Measurements from ENCODE around the gene RINT1. TPM values are rescaled to one million over a fixed set of nuclear protein-coding genes. Genes with fewer than 3 reads are reported as not detected.

RINT1 gene
- total and polyA plus RNA-seq, 2 of the 13 experiments (the other 11 are each of a cell fraction or from before 2014, with no cell fraction given): 14.7 to 19.3 TPM

DNA sequence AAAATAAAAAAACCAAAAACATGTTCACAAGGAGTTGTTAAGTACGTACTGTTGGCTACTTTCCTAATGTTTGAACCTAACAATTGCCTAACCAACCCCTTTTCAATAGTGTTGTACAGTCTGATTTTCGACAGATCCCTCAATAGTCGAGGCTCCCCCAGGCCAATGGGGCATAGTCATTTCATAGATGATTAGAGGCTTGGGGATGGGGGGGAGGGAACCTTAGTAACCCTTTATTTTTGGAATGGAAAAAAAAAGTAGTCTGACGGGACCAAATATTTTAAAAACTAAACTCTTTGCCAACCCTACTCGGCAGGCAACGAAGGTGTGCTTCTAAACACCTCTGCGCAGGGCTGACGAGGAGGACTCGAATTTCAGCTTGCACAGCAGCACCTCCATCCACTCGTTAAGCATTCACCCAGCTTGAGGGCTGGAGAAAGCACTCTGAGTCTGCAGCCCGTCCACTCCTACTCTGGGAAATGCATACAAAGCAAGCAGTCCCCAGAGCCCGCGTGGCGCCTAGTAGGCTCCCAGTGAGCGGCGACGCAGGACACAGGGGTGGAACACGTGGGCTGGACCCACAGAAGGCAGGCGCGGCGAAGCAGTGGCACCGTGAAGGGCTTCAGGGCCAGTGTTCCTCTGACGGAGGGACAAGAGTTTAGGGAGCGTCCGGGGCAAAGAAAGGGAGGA is 10.8 kb upstream of the RINT1 start (continued):
- TF ChIP-seq, protein P1, sequence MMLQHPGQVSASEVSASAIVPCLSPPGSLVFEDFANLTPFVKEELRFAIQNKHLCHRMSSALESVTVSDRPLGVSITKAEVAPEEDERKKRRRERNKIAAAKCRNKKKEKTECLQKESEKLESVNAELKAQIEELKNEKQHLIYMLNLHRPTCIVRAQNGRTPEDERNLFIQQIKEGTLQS (CRISPR knock-in tag; IDR thresholded peaks at IDR 0.05): no peak
- TF ChIP-seq BORCS8-MEF2B (CRISPR knock-in tag; IDR thresholded peaks at IDR 0.05) (peak; percentile 30; the same call in 1 of the 2 replicates), PAX8 (CRISPR knock-in tag; IDR thresholded peaks at IDR 0.05; ENCODE audit: borderline replicate concordance) (no peak), ZFYVE20 (CRISPR knock-in tag; IDR thresholded peaks at IDR 0.05; ENCODE audit: borderline replicate concordance, low read depth) (no peak), NFATC3 (CRISPR knock-in tag; IDR thresholded peaks at IDR 0.05) (no peak), CBX1 (IDR thresholded peaks at IDR 0.05; ENCODE audit: low read depth) (no peak), NKX3-1 (CRISPR knock-in tag; IDR thresholded peaks at IDR 0.05) (peak; percentile 62; the same call in 1 of the 2 replicates), STAG1 (CRISPR knock-in tag; IDR thresholded peaks at IDR 0.05) (no peak), FIP1L1 (IDR thresholded peaks at IDR 0.05; ENCODE audit: borderline replicate concordance, insufficient read depth, low read depth, low read length) (no peak), SETDB1 (CRISPR knock-in tag; IDR thresholded peaks at IDR 0.05; ENCODE audit: borderline replicate concordance) (no peak), ZNF598 (CRISPR knock-in tag; IDR thresholded peaks at IDR 0.05; ENCODE audit: borderline replicate concordance) (no peak), NCOA2 (CRISPR knock-in tag; IDR thresholded peaks at IDR 0.05) (no peak), TAF15 (IDR thresholded peaks at IDR 0.05; ENCODE audit: low read depth, low read length, poor library complexity, severe bottlenecking) (no peak), RFXAP (CRISPR knock-in tag; IDR thresholded peaks at IDR 0.05; ENCODE audit: borderline replicate concordance) (no peak), MZF1 (CRISPR knock-in tag; IDR thresholded peaks at IDR 0.05; ENCODE audit: borderline replicate concordance) (no peak)
- TF ChIP-seq, protein P2, sequence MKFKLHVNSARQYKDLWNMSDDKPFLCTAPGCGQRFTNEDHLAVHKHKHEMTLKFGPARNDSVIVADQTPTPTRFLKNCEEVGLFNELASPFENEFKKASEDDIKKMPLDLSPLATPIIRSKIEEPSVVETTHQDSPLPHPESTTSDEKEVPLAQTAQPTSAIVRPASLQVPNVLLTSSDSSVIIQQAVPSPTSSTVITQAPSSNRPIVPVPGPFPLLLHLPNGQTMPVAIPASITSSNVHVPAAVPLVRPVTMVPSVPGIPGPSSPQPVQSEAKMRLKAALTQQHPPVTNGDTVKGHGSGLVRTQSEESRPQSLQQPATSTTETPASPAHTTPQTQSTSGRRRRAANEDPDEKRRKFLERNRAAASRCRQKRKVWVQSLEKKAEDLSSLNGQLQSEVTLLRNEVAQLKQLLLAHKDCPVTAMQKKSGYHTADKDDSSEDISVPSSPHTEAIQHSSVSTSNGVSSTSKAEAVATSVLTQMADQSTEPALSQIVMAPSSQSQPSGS (CRISPR knock-in tag; IDR thresholded peaks at IDR 0.05): 0 out of 2 replicates have a peak, but pooled peaks have one; percentile 29
- TF ChIP-seq, protein P3, sequence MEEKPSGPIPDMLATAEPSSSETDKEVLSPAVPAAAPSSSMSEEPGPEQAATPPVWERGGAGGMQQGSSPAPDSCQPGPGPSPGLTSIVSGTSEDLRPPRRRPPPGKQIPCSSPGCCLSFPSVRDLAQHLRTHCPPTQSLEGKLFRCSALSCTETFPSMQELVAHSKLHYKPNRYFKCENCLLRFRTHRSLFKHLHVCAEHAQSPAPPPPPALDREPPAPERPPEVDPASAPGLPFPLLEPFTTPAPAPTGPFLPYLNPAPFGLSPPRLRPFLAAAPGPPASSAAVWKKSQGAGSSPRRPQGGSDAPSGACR (CRISPR knock-in tag; IDR thresholded peaks at IDR 0.05): 0 out of 2 replicates have a peak, but pooled peaks have one; percentile 57
- TF ChIP-seq, protein P4, sequence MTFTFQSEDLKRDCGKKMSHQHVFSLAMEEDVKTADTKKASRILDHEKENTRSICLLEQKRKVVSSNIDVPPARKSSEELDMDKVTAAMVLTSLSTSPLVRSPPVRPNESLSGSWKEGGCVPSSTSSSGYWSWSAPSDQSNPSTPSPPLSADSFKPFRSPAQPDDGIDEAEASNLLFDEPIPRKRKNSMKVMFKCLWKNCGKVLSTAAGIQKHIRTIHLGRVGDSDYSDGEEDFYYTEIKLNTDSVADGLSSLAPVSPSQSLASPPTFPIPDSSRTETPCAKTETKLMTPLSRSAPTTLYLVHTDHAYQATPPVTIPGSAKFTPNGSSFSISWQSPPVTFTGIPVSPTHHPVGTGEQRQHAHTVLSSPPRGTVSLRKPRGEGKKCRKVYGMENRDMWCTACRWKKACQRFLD (CRISPR knock-in tag; IDR thresholded peaks at IDR 0.05; ENCODE audit: borderline replicate concordance): peak; percentile 66; the same call in 1 of the 2 replicates
- TF ChIP-seq, protein P5, sequence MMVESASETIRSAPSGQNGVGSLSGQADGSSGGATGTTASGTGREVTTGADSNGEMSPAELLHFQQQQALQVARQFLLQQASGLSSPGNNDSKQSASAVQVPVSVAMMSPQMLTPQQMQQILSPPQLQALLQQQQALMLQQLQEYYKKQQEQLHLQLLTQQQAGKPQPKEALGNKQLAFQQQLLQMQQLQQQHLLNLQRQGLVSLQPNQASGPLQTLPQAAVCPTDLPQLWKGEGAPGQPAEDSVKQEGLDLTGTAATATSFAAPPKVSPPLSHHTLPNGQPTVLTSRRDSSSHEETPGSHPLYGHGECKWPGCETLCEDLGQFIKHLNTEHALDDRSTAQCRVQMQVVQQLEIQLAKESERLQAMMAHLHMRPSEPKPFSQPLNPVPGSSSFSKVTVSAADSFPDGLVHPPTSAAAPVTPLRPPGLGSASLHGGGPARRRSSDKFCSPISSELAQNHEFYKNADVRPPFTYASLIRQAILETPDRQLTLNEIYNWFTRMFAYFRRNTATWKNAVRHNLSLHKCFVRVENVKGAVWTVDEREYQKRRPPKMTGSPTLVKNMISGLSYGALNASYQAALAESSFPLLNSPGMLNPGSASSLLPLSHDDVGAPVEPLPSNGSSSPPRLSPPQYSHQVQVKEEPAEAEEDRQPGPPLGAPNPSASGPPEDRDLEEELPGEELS (CRISPR knock-in tag; IDR thresholded peaks at IDR 0.05): no peak
- TF ChIP-seq, protein P6, sequence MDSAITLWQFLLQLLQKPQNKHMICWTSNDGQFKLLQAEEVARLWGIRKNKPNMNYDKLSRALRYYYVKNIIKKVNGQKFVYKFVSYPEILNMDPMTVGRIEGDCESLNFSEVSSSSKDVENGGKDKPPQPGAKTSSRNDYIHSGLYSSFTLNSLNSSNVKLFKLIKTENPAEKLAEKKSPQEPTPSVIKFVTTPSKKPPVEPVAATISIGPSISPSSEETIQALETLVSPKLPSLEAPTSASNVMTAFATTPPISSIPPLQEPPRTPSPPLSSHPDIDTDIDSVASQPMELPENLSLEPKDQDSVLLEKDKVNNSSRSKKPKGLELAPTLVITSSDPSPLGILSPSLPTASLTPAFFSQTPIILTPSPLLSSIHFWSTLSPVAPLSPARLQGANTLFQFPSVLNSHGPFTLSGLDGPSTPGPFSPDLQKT (CRISPR knock-in tag; IDR thresholded peaks at IDR 0.05; ENCODE audit: borderline replicate concordance): no peak
